COR-L47 (cell line): Measurements from ENCODE around the gene TLL1.

Source experiments
- DNase-seq: peaks from one replicate; lab custom pipeline; 2025; lab: John Stamatoyannopoulos, UW

TLL1 gene

GRCh38 chr4:165872461-165873297, at the start of gene TLL1:
TLL1 (plus strand) TSS chr4:165873237; CDS start chr4:165873905, 668 bp downstream.
- peak; percentile 63 for DNase-seq

GRCh38 chr4:165826166-165826565, 46.9 kb upstream of the TLL1 start:
- DNase-seq = no peak

DNA sequence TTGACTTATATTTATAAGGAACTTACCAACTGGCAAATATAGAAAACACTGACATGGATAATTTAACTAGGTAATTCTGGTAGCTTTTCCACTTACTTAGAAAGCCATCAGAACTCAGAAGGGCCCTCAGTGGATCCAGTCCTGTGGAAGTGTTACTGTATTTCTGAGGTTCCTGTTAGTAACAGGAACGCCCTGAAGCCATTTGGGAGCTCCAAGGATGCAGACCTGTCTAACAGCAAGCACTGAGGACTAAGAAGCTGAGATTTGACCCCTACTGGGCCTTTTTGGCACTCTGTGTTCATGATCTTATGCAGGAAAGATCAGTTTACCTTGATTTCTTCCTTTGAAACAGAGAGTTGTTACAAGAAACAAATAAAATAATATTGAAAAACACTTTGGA, 46.0 kb upstream of the TLL1 start:
- DNase-seq = no peak

DNA sequence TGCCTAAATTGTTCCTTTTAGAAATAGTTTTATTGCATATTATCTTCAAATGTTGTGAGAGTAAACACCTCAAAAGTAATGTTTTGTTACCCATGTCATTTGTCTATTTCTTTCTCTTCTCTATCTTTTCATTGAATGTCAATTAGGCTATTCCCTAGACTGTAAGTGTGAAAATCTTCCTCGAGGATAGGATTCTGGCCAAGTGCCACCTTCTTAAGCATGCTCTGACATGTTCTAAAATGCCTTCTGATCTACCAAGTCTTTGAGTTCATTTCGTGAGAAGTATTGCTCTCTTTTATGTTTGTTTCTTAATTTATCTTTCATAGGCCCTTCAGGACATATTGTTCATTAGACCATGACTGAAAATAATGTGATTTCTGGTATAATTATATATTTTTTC, 44.1 kb upstream of the TLL1 start:
- no peak for DNase-seq

- peak; percentile 62 for DNase-seq
Measured at GRCh38 chr4:165834116-165834515, 38.9 kb upstream of the TLL1 start.

DNA sequence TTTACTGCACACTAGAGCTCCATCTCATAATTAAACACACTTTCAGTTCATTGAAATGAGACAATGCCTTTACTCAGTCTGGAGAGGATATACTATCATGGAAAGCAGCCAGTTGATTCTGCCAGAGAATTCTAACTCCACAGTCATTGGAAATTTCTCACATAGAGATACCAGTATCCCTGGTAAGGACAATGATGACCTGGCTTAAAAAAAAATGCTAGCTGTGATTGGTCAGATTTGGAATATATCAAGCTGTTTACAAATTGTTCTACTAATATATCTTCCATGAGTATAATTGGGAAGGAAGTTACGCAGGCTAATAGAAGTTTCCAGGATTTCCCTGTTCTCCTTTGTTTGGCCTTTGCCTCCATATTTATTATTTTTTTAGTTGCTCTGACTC, 34.5 kb upstream of the TLL1 start:
- no peak for DNase-seq

- no peak for DNase-seq
Measured at GRCh38 chr4:165839615-165840333, 33.3 kb upstream of the TLL1 start.

- DNase-seq = no peak
Measured at GRCh38 chr4:165842684-165843083, 30.4 kb upstream of the TLL1 start.

DNA sequence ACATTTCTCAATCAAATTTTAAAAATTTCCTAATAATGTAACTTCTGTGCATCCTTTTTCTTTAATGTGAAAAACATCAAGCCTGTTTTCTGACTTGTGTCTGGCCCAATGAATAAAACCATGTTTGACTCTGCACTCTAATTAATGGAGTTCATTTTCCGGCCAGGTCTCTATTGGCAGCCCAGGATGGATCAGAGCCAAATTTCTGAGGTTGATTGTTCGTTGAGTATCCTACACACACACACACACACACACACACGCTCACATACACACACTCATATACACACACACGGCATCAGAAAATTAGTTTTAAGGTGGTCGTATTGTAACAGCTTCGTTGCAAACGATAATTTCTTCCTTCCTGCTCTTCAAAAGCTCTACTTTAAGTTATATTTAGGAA, 28.9 kb upstream of the TLL1 start:
- peak; percentile 80 for DNase-seq

GRCh38 chr4:165851256-165851655, 21.8 kb upstream of the TLL1 start:
- DNase-seq = no peak

- no peak for DNase-seq
Measured at GRCh38 chr4:165855191-165855590, 17.8 kb upstream of the TLL1 start.

DNA sequence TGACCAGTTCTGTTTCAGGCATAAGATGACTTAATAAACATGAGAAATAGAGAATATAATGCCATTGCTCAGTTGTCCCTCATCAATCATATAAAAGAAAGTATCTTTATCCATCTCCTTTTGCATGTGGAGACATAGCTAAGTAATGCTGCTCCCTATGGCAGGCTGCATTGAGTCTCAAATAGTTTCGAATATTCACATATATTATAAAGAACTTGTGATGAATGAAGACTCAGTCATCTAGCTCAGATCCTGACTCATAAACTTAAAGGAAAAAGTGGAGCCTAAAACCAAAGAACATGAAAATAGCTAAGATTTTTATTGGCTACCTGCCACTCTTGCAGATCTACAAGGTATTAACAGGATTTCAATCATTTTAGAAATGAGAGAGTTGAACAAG, 11.7 kb upstream of the TLL1 start:
- no peak for DNase-seq

DNA sequence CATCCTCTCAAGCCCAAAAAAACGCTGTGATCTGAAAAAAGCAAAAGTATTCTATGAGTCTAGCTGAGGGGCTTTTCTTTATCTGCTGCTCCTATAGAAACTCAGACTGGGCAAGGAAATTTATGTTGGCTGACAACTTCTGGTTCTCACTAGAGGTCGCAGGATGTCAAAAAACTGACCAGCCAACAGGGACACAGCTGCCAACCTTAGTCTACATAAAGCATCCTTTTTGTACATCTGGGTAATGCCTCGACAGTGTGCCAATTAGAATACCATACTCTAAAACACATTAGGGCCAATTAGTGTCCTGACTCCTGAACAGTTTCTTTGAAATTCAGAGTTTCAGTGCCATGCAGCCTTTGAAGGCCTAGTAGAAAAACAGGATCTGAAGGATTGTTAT, 8.8 kb upstream of the TLL1 start:
- DNase-seq = no peak

GRCh38 chr4:165866019-165866650, 6.9 kb upstream of the TLL1 start:
- DNase-seq = no peak

- no peak for DNase-seq
Measured at GRCh38 chr4:165867961-165868360, 5.1 kb upstream of the TLL1 start.

- peak; percentile 58 for DNase-seq
Measured at GRCh38 chr4:165873298-165874071, 448 bp downstream of the TLL1 start.

DNA sequence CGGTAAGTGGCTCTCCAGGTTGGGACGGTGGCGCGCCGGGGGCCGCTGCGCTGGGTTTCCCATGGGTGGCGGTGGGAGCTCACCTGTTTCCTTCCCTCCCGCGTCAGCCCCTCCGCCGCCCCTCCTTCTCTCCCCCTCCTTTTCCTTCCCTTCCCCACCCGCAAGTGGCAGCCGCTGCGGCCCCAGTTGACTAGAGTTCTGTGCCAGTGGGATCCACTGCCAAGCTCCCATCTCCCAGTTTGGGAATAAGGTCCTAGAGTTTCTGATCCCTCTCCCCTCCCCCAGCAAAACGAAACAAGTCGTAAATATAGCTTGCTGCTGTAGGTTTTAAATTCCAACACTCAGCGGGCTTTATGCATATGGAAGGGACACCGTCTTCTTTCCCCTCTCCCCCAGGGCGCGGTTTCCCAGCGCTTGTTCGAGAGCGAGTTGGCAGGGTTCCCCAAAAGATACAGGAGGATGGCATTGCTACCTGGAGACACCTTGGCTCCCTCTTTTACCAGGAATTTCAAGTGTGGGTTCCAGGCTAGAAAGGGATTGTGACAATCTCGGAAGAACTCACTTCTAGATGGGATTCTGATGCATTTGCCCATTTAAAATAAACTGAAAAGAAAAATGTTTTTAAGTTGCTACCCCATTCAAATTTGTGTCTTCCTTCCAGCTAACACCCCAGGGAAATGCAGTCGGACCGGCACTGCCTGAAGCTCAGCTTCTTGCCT, 1.2 kb downstream of the TLL1 start:
- peak; percentile 68 for DNase-seq

GRCh38 chr4:165874791-165875371, 1.8 kb downstream of the TLL1 start:
- DNase-seq = peak; percentile 79

DNA sequence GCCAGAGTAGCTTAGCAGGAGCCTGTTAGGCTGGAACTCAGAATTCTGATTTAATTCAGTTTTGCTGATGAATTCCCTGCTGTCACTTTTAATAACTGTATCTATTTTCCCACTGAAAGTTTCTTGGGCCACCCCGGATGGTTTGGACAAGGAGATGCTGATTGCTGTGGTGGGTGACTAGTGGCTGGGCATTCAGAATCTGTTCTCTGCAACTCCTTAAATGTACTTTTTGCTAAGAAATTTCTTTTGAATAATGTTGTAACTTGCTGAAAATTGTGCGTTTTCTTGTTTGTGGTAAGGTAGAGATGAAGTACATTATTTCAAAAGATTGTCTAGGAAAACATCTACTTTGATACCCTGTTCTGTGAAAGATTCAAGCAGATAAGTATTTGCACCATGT, 2.4 kb downstream of the TLL1 start:
- no peak for DNase-seq

DNA sequence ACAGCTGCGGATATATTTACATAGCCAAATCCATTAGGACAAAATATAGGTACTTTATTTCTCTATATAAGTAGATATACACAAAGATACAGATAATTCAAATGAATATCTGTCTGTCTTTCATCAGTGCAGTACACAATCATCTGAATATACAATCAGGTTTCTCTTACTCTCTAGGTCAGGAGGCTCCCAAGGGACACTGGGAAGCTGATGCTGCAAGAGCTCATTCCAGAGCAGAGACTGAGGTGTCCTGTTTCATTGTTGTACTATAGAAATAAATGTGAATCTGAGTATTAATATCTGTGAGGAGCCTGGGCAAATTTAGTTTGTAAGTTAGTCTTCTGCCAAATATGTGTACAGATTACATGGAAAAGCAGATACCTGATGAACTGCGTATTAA, 4.2 kb downstream of the TLL1 start:
- DNase-seq = peak; percentile 16

GRCh38 chr4:165879641-165880040, 6.6 kb downstream of the TLL1 start:
- DNase-seq = no peak
